ENCODE data around the gene ATF6.

Gene ATF6

GRCh38 chr1:161935264-161935663 is 169.1 kb downstream of the ATF6 start:
- no peak for DNase-seq (ENCODE audit: low read depth in 2 of 2)

GRCh38 chr1:161936786-161937185 is 170.7 kb downstream of the ATF6 start:
- DNase-seq (ENCODE audit: low read depth in 2 of 2), result no peak

- no peak for DNase-seq (ENCODE audit: low read depth in 2 of 2)
These were observed 174.9 kb downstream of the ATF6 start for GRCh38 chr1:161940866-161941591.

- DNase-seq (ENCODE audit: low read depth in 2 of 2), result no peak
These were observed 175.8 kb downstream of the ATF6 start for GRCh38 chr1:161941726-161942436.

GRCh38 chr1:161943737-161944136 is 177.6 kb downstream of the ATF6 start:
- no peak for DNase-seq (ENCODE audit: low read depth in 2 of 2)

GRCh38 chr1:161944381-161944780 is 178.3 kb downstream of the ATF6 start:
- no peak for DNase-seq (ENCODE audit: low read depth in 2 of 2)

GRCh38 chr1:161945306-161946060 is 179.4 kb downstream of the ATF6 start:
- no peak for DNase-seq (ENCODE audit: low read depth in 2 of 2)

GRCh38 chr1:161946071-161946987 is 180.2 kb downstream of the ATF6 start:
- no peak for DNase-seq (ENCODE audit: low read depth in 2 of 2)

GRCh38 chr1:161948435-161948834 is 182.3 kb downstream of the ATF6 start:
- no peak for DNase-seq (ENCODE audit: low read depth in 2 of 2)

- no peak for DNase-seq (ENCODE audit: low read depth in 2 of 2)
These were observed 183.4 kb downstream of the ATF6 start for GRCh38 chr1:161949548-161949947.

- no peak for DNase-seq (ENCODE audit: low read depth in 2 of 2)
These were observed 184.3 kb downstream of the ATF6 start for GRCh38 chr1:161950377-161950776.

GRCh38 chr1:161951646-161952045 is 185.5 kb downstream of the ATF6 start:
- no peak for DNase-seq (ENCODE audit: low read depth in 2 of 2)

GRCh38 chr1:161952607-161953172 is 186.6 kb downstream of the ATF6 start:
- no peak for DNase-seq (ENCODE audit: low read depth in 2 of 2)

GRCh38 chr1:161953256-161953920 is 187.3 kb downstream of the ATF6 start:
- DNase-seq (ENCODE audit: low read depth in 2 of 2), result no peak

GRCh38 chr1:161954050-161954449 is 187.9 kb downstream of the ATF6 start:
- DNase-seq (ENCODE audit: low read depth in 2 of 2), result no peak

- DNase-seq (ENCODE audit: low read depth in 2 of 2), result no peak
These were observed 188.3 kb downstream of the ATF6 start for GRCh38 chr1:161954466-161954865.

GRCh38 chr1:161955606-161956005 is 189.5 kb downstream of the ATF6 start:
- no peak for DNase-seq (ENCODE audit: low read depth in 2 of 2)

- DNase-seq (ENCODE audit: low read depth in 2 of 2), result no peak
These were observed 190.0 kb downstream of the ATF6 start for GRCh38 chr1:161956097-161956496.

GRCh38 chr1:161956930-161957329 is 190.8 kb downstream of the ATF6 start:
- DNase-seq (ENCODE audit: low read depth in 2 of 2), result no peak

GRCh38 chr1:161958425-161958824 is 192.3 kb downstream of the ATF6 start:
- DNase-seq (ENCODE audit: low read depth in 2 of 2), result no peak

Measured in stimulated activated CD8-positive, alpha-beta memory T cell treated with anti-CD3 and anti-CD28 coated beads, Interleukin-2, amount 100 ng/mL, for 48 hours (primary cell).